Mucosa of descending colon (tissue), 3 donors: ENCODE results near the gene CNDP1. TPM values are rescaled to one million over a fixed set of nuclear protein-coding genes. Genes with fewer than 3 reads are reported as not detected.

Experiments
- ATAC-seq: fragments of 200-7000 bp; cut with Tn5 transposase; one replicate; pipeline ENCODE4 v1.9.1; 2020; ENCODE audit warnings: mild to moderate bottlenecking, moderate library complexity
- DNase-seq, 3 donors: peaks; one replicate each; pipeline ENCODE4 v3.0.0-alpha.2; 2020
- H3K36me3 ChIP-seq: fragments of 200-600 bp; one replicate; pipeline ENCODE4 v1.8.0; 2021; ENCODE audit warnings: low read depth, mild to moderate bottlenecking
- H3K4me1 ChIP-seq: fragments of 200-600 bp; one replicate; pipeline ENCODE4 v1.8.0; 2021; ENCODE audit warnings: low read depth, mild to moderate bottlenecking
- H3K4me3 ChIP-seq: fragments of 200-600 bp; one replicate; pipeline ENCODE4 v1.8.0; 2021; ENCODE audit warnings: mild to moderate bottlenecking
- H3K9me3 ChIP-seq: fragments of 200-600 bp; one replicate; pipeline ENCODE4 v1.8.0; 2021; ENCODE audit warnings: mild to moderate bottlenecking
- CTCF ChIP-seq: fragments of 200-600 bp; IDR thresholded peaks from one replicate; pipeline ENCODE4 v1.8.0; 2022; ENCODE audit warnings: antibody characterized with exemption, mild to moderate bottlenecking
- intact Hi-C, 2 donors: fragments of 100-400 bp; cut with DNase I in 1 of 2; cut with micrococcal nuclease in 1 of 2; formaldehyde crosslinking; loops; one replicate each; pipeline versions ENCODE4 v1.11.0 to v1.11.1; 2022; cut with DNase I, micrococcal nuclease
- total RNA-seq, 3 donors: library from RNA; stranded (reverse); fragmentation: NEBNext Ultra II Directional in 2 of 3; extraction: Animal tissue kit (Norgen Biotek cat#: 25700) in 2 of 3; gene quantifications; one replicate each; pipeline versions ENCODE4 v1.2.1 to v1.2.4, GENCODE V29; 2021 to 2023
- donor health status: DM: no; HTN: no; CAD: no; lungs with moderate emphysema.
- donor health status: DM: no; HTN: no; CAD: no.
- donor health status: DM: no; HTN: yes; CAD: no.

Gene CNDP1
- total RNA-seq, 3 donors from 2014 or later = 0.19 to 0.32 (median 0.19) TPM

- intact Hi-C loops = no loop called here
- Histone ChIP-seq H3K4me3 (no peak overlapping the region), H3K36me3 (no peaks in the 10 kb centered on the region), H3K4me1 (no peaks in the 10 kb centered on the region), H3K9me3 (no peaks in the 10 kb centered on the region)
- TF ChIP-seq CTCF = no peak
- no peak for DNase-seq
- no peak for ATAC-seq
Observed at GRCh38 chr18:74632856-74633255, 98.6 kb downstream of the CNDP1 start.

GRCh38 chr18:74633652-74634352 is 99.5 kb downstream of the CNDP1 start:
- Histone ChIP-seq H3K9me3 (no peaks in the 10 kb centered on the region), H3K4me1 (no peaks in the 10 kb centered on the region), H3K4me3 (no peak overlapping the region), H3K36me3 (no peaks in the 10 kb centered on the region)
- intact Hi-C loops = no loop called here
- no peak for DNase-seq
- no peak for ATAC-seq
- no peak for TF ChIP-seq CTCF

GRCh38 chr18:74635224-74635975 is 101.1 kb downstream of the CNDP1 start:
- no peak overlapping the region for H3K4me3 ChIP-seq
- no peak for DNase-seq
- no peak for ATAC-seq
- intact Hi-C loops = no loop called here
- TF ChIP-seq CTCF = no peak
- no peaks in the 10 kb centered on the region for H3K36me3 ChIP-seq
- H3K9me3 ChIP-seq = no peaks in the 10 kb centered on the region
- H3K4me1 ChIP-seq = no peaks in the 10 kb centered on the region

Other genes with a start within 250 kb of the CNDP1 start
- 100 to 1,000 TPM; 123 to 183 (median 126) TPM for gene CYB5A, start 242.5 kb upstream of the CNDP1 start, total RNA-seq
- not detected for gene C18orf63, start 218.7 kb upstream of the CNDP1 start, total RNA-seq
- gene DIPK1C, start 77.2 kb upstream of the CNDP1 start, total RNA-seq = under 1 TPM in 2 of 3 donors, not detected in 1; 0.14 to 0.98 TPM
- 100 to 1,000 TPM; 148 to 263 (median 244) TPM for gene CNDP2, start 38.1 kb upstream of the CNDP1 start, total RNA-seq
- gene ZNF407, start 63.4 kb downstream of the CNDP1 start, total RNA-seq = 10 to 100 TPM; 13.0 to 25.1 (median 18.8) TPM